HG03039 (cell line): ENCODE data around the gene MYEOV.

Source experiments
- ATAC-seq: cut with Tn5 transposase; IDR thresholded peaks from one replicate; pipeline ENCODE4 v1.9.1; 2021; ENCODE audit warnings: mild to moderate bottlenecking, moderate library complexity; ENCODE audit not compliant: unreplicated experiment

The MYEOV gene

DNA sequence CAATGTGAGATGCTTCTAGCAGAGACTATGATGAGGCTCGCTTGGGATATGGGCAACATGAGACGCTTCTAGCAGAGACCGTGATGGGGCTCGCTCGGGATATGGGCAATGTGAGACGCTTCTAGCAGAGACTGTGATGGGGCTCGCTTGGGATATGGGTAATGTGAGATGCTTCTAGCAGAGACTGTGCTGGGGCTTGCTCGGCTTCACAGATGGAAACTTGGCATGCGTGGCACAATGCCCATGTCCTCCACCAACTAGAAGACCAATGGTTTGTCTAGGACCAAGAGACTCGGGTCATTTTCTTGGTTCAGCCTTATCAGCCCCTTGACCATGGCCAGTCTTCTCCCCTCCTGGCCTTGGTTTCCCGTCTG, 7.1 kb downstream of the MYEOV start:
- ATAC-seq = no peak

GRCh38 chr11:69301455-69302401, 7.8 kb downstream of the MYEOV start:
- ATAC-seq = no peak

DNA sequence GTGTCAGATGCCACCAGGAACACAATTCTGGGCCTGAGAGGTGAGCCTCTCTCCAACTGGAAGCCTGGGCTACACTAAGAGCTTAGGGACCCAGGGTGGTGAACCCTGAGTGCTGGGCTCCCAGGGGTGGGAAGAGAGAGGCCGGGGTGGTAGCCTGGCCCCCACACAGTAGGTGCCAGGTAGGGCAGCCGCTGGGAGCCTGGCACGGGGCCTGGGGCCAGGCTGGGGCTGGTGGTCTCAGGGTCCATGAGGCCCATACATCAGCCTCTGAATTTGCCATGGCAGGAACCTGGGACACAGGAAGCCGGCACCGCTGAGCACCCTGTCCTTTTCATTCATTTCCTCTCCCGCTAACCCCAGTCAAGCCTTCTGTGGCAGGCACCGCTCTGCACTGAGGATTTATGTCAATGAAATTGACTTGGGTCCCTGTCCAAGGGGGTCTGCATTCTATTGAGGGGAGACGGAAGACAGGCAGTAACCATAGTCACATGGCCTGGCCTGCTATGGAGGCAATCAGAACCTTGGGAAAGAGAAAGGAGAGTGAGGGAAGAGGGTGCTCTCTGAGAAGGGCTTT, 8.6 kb downstream of the MYEOV start:
- no peak for ATAC-seq

DNA sequence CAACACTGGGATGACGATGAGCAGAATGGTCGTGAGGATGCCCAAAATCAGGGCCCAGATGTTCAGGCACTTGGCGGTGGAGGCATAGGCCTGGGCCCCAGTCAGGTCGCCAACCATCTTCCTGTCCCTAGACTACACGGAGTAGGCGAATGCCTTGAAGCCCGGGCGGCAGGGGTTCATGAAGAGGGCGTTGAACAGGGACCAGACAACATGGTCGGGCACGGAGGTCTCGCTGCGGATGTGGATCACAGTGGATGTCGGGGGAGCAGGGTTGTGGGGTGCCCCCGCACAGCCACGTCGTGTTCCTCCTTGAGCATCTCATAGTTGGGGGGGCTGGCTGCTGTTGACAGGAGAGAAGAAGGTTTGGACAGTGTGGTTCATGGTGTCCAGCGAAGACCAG, 9.5 kb downstream of the MYEOV start:
- ATAC-seq = no peak

DNA sequence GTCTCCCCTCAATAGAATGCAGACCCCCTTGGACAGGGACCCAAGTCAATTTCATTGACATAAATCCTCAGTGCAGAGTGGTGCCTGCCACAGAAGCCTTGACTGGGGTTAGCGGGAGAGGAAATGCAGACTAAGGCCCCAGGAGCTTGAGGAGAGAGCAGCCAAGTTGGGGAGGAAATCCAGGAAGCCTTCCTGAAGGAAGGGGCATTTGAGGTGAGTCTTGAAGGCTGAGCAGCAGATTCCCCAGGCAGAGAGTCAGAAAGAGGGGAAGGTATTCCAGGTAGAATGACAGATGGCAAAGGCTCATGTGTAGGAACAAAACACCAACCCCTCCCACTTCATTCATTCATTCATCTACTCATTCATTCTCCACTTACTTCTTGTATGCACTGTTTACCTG, 10.3 kb downstream of the MYEOV start:
- no peak for ATAC-seq

DNA sequence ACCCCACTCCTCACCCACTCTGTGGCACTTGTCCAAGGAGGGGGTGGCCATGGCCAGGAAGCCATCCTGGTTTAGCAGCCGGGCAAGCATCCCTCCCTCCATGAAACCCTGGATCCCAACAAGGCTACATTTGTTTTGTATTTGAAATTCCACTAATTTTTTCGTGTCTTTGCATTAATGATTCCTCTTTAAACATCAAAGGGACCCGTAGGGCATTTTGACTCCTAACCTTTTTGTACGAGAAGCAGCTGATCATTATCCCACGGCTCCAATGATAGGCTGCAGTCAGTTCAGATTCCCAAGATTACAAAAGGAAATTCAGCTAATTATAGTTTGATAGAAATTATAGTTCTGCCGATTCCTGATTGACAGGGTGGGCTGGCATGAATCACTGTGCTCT, 10.7 kb downstream of the MYEOV start:
- ATAC-seq = no peak

DNA sequence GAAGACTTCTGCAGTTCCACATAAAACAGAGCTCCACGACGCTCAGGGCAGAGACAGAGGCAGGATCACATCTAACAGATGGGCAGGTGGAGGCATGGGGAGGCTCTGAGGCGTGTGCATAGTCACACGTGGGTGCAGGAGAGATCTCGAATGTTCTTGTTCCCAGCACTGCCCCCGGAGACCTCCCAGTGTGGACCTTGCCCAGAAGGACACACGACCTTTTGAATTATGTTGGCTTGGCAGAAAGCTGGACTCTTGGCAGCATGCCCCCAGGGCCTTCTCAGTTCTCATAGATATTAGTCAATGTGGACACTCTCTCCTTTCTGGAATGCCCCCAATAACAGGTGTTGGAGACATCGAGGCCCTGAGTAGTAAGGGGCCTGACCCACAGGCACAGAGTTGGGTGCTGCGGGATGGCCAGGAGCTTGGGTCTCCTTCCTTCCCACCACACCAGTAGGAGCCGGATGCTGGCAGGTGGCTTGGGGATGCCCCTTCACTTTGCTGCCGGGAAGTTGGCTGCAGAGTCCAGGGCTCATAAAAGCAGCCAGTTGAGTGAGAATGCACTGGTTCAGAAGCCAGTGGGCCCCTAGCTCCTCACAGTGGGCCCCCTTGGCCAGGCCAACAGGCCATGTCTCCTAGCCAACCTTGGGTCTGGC, 12.1 kb downstream of the MYEOV start:
- no peak for ATAC-seq

GRCh38 chr11:69306821-69307220, 12.9 kb downstream of the MYEOV start:
- ATAC-seq = no peak

DNA sequence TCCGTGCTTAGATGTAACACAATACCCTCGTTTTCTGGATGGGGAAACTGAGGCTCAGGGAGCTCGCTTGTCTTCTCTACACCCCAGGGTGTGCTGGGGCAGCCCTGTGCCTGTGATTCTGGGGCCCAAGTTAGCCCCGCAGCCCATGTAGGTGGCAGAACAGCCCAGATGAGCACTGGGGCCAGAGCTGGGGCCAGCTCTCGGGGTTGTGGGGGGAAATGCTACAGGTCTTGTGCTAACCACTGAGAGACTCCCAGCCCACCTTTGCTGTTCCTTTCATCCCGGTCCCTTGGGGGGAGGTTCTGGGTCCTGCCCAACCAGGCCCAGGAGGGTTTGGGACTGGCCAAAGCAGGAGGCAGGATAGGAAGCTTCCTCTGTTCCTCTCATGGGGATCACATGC, 13.5 kb downstream of the MYEOV start:
- no peak for ATAC-seq

DNA sequence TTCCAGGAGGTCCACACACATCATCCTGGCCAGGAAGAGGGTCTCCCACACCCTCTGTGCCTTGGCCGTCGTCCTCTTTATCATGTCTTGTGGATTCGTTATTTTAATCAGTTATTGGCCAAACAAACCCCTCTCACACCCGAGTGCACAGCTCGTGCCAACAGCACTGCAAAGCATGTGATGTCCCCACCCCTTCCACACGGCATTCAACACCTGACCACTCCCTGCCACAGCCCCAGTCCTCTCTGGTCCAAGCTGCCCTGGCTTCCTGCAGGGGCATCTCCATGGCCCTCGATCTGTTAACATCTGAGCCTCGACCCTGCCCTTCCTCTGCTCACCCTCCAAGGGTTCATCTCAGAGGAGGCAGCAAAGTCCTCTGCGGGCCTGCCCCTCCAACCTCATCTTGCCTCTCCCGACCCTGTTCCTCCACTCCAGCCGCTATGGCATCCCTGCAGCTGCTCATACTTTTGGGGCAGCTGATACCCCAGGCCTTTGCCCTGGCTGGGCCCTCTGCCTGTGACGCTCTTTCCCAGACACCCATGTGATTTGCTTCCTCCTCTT, 14.0 kb downstream of the MYEOV start:
- no peak for ATAC-seq

DNA sequence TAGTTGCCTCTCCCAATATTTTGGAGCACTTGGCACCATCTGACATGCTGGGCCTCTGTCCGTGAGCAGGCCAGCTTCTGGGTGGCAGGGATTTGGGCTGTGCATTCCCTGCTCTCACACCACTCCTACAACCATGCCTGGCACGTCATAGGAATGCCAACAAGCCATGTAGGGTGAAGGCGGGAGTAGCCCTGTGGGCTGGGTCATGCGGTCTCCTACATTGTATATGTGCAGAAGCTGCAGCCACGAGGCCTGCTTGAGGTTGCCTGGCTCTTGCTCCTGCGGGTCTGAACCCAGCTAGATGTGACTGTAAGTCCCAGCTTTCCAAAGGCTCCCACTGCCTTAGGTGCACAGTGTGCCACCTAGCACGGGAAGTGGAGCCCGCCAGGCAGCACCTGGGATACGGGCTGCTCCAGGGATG, 14.5 kb downstream of the MYEOV start:
- ATAC-seq = no peak

DNA sequence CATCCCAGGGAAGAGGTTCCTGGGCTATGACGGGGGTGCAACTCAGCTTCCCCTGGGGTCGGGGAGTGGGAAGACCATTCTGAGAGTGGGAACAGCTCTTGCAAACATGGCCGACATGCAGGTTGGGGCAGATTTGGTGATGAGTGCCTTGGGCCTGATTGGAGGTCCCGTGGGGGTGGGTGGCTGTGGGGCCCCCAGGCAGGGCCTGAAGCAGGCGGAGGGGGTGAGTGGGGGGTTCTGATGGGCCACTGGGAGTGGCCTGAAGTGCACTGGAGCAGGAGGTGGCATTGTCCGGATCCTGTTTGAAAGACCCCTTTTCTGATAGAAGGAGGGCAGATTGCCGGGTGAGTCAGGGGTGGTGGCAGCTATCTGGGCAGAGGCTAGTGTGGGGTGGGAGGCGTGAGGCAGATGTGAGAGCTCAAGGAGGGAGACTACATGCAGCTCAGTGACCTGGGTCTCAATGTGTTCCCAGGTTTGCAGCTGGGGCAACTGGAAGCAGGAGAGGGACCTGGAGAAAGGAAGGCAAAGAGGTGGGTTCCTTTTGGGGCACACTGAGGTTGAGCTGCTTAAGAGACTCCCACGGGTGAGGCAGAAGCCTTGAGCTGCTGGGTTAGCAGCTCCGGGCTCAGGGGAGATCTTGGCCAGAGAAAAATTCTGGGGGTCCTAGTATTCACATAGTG, 15.1 kb downstream of the MYEOV start:
- no peak for ATAC-seq

- no peak for ATAC-seq
These were observed 15.8 kb downstream of the MYEOV start for GRCh38 chr11:69309631-69310280.

DNA sequence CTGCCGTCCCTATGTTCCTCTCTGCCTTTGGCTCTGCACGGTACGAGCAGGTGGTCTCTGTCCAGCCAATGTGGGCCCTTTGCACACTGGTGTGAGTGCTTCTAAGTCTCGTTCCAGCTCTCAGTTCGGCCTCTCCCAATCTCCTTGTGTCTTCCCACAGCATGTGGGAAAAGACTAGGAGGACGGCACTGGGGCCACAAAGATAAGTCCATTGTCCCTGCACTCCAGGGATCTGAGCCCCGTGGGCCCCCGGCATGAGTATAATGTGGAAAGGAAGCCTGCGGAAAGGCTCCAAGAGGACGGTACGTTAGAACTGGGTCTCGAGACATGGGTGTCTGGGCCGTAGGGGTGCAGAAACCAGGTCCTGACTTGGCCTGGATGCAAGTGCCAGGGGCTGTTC, 16.4 kb downstream of the MYEOV start:
- ATAC-seq = no peak

DNA sequence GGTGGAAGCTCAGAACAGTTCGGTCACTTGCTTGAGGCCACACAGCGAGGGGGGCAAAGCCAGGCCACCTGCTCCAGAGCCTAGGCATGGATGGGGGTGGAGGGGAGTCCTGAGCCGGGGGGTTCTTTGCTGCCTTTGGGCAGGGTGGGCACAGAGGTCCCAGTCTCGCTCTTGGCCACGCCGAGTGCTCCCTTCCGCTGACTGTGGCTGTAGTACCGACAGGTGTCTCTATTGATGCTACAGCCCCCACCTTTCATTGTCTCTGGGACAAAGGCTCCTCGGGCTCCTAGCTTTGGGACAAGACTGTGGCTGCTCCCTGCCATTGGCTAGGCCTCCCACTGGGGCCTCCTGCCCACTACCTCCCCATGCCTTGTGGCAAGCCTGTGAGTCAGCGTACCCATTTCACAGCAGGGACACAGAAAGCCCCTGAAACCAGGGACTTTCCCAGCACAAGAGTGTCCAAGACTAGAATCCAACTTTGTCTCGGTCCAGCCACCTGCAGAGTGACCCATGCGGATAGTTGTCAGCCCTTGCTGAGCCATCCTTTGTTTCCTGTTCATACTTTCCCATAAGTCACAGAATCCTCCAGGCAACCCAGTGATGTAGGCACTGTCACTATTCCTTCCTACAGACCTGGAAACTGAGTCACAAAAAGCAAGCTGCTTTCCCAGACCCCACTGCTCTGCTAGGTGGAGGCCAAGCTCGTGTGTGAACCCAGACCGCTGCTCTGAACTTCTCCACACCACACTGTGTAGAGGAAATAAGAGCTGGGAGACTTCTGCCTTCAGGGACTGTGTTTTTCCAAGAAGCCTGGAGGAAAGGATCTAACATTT, 17.2 kb downstream of the MYEOV start:
- no peak for ATAC-seq

GRCh38 chr11:69311767-69312385, 17.9 kb downstream of the MYEOV start:
- no peak for ATAC-seq

GRCh38 chr11:69312453-69313404, 18.8 kb downstream of the MYEOV start:
- ATAC-seq = no peak

DNA sequence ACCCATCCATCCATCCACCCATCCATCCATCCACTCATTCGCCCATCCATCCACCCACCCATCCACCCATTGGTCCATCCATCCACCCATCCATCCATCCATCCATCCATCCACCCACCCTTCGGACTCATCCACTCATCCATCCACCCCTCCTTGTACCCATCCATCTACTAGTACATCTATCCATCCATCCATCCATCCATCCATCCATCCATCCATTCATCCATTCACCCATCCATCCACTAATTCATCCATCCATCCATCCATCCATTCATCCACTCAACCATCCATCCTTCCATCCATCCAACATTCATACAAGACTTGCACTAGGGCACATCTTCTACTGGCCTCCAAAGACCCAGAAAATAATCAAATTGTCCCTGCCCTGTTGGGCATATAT, 20.0 kb downstream of the MYEOV start:
- ATAC-seq = no peak
